NCI-H1694 (cell line): ENCODE results near the gene SCN7A.
"Not testable (repeated sequence)": the region's sequence is repeated elsewhere in the genome, so short reads cannot be mapped to it uniquely, and the experiment has no call there.

Source experiments
- DNase-seq: peaks from one replicate; lab custom pipeline; 2025; lab: John Stamatoyannopoulos, UW

The SCN7A gene

DNA sequence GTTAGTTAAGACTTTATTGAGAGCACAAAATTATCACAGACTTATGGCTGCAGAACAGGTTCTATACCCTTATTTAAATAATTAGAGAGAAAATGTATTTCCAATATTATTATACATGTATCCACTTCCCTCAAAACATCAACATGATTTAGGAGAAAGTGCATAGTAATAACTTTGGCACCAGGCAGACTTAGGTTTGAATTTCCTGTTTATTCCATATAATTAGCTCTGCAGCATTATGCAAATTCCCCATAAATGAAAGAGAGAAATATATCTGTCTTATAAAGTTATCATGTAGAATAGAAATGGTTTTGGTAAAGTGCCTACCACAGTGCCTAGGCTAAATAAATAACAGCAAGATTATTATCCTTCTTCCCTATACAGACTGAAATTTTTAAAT lies 133.6 kb downstream of the SCN7A start:
- DNase-seq: no peak

DNA sequence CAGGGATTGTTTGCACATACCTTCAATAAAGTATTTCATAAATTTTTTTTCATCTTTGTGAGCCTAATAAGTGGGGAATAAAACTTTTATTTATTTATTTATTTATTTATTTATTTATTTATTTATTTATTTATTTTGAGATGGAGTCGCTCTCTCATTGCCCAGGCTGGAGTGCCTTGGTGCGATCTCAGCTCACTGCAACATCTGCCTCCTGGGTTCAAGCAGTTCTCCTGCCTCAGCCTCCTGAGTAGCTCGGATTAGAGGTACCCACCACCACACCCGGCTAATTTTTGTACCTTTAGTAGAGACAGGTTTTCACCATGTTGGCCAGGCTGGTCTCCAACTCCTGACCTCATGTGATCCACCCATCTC lies 136.1 kb downstream of the SCN7A start:
- not testable (repeated sequence) for DNase-seq

DNA sequence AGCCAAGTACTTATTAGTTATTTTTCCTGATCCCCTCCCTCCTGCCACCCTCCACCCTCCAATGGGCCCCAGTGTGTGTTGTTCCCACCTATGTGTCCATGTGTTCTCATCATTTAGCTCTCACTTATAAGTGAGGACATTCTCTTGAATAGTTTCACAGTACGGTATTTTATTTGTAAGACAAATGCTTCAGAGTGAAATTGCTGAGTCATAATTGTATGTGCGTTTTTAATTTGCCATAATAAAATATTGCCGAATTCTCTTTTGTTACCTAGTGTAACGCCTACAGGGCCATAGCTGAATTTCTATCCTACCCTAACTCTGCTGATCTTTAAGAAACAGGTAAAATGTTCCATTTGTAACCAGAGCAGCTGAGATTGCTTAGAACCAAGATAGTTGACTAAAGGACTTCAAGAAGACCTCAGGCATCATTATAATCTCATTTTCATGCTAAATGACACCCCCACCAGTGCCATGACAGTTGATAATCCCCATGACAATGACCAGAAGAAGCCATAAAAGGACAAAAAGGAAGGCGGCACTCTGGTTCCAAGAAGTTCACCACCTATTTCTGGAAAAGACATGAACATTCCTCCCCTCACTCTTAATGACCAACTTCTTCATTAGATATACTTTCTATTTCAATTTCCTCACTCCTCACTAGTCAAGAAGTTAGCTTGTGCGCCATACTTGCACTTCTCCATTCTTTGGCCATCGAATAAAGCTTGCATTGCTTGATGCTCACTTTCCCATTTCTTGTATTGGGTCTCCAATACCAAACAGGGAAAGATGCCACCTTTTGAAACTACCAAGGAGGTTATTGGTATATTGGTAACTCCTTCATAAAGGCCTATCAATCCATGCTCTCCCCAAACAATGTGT lies 136.7 kb downstream of the SCN7A start:
- DNase-seq: no peak
